GM23248 (cell line): Measurements from ENCODE around the gene HHLA2.

ENCODE experiments used
- EZH2 ChIP-seq: fragments of 200-600 bp; sonication (generic); IDR thresholded peaks from 2 replicates; pipeline ENCODE4 v1.6.1; 2018; ENCODE audit warnings: antibody characterized with exemption, mild to moderate bottlenecking; ENCODE audit not compliant: insufficient read depth, poor library complexity, severe bottlenecking
- EZH2phosphoT487 ChIP-seq: fragments of 200-600 bp; sonication (generic); IDR thresholded peaks from 2 replicates; pipeline ENCODE4 v1.6.1; 2018; ENCODE audit warnings: antibody characterized with exemption, moderate library complexity, mild to moderate bottlenecking, low read depth; ENCODE audit not compliant: insufficient read depth

DNA sequence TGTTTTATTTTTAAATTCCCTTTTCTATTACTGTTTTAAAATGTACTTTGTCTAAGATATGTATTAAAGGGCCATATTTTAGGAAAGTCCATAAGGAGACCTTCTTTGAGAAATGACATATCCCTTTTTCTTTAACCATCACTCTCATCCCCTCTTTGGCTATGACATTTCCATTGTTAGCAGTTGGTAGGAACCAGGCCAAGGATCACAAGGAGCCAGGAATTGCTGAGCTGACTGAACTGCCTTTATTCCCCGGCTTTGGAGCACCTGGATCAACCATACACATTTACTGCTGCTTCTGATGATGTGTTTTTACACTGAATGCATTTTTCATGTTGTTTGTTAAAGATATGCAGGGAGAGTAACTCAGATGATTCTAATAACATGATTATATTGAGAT is 79.7 kb downstream of the HHLA2 start:
- TF ChIP-seq EZH2 (no peak), EZH2phosphoT487 (no peak)
